ENCODE measurements around the gene RRAGA. TPM values are rescaled to one million over a fixed set of nuclear protein-coding genes. Genes with fewer than 3 reads are reported as not detected.

RRAGA gene
- total and polyA plus RNA-seq, 9 of the 15 experiments (the other 6 are each of a cell fraction or from before 2014, with no cell fraction given) = 6.0 to 44.7 (median 18.8) TPM

DNA sequence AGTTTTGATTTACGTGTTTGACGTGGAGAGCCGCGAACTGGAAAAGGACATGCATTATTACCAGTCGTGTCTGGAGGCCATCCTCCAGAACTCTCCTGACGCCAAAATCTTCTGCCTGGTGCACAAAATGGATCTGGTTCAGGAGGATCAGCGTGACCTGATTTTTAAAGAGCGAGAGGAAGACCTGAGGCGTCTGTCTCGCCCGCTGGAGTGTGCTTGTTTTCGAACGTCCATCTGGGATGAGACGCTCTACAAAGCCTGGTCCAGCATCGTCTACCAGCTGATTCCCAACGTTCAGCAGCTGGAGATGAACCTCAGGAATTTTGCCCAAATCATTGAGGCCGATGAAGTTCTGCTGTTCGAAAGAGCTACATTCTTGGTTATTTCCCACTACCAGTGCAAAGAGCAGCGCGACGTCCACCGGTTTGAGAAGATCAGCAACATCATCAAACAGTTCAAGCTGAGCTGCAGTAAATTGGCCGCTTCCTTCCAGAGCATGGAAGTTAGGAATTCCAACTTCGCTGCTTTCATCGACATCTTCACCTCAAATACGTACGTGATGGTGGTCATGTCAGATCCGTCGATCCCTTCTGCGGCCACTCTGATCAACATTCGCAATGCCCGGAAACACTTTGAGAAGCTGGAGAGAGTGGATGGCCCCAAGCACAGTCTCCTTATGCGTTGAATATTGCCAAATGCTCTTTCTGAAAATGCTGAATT is 850 bp downstream of the RRAGA start:
- Histone ChIP-seq H3K4me3 (peak overlapping the region; percentile 82), H3K4me2 (ENCODE audit: insufficient read depth, low read length) (peak overlapping the region; percentile 98), H3K79me2 (ENCODE audit: control insufficient read depth, insufficient read depth, low read length) (peaks cover 24% of the 10 kb centered on the region), H4K20me1 (replicated peaks; ENCODE audit: control insufficient read depth, insufficient read depth, low read length) (0 out of 2 replicates have a peak, but pooled peaks cover 5% of the 10 kb centered on the region), H3K9me3 (replicated peaks; ENCODE audit: control insufficient read depth, insufficient read depth, low read depth, low read length) (no peaks in the 10 kb centered on the region), H2AFZ (ENCODE audit: low read depth, low read length) (peak overlapping the region; percentile 94), H3K27ac (ENCODE audit: extremely low read depth, low read depth, low read length) (peak overlapping the region; percentile 90), H3K27me3 (ENCODE audit: control insufficient read depth in 2 of 2, insufficient read depth in 2 of 2, low read length in 2 of 2) (no peaks in the 10 kb centered on the region), H3K9ac (ENCODE audit: insufficient read depth in 1 of 2, low read depth in 2 of 2, low read length in 2 of 2) (peak overlapping the region; percentile 86 to 91), H3K4me1 (replicated peaks in 1 of 2; ENCODE audit: control insufficient read depth in 2 of 2, insufficient read depth in 2 of 2, low read length in 2 of 2) (peaks cover 3 to 7% of the 10 kb centered on the region in 2 experiments; a peak in 4 of 5 replicates), H3K9me1 (ENCODE audit: control insufficient read depth, insufficient read depth, low read length) (no peaks in the 10 kb centered on the region), H3K36me3 (ENCODE audit: control insufficient read depth, insufficient read depth, low read length) (0 out of 3 replicates have a peak, but pooled peaks cover 2% of the 10 kb centered on the region)
- peak in 3 of 4 experiments; percentile 9 to 20 (median 12) for DNase-seq (ENCODE audit: extremely low read depth in 1 of 4, low spot score in 3 of 4)
- ChIA-PET POLR2A (interaction anchor here (0.8 to 1.2 kb wide), 4 partner anchors 10 to 124 kb away, joined by 3 to 4 read pairs (median 3); no protein-coding TSS in a partner anchor), CTCF (ENCODE audit: low intra/inter-chr PET ratio) (no interaction called here)
- in situ Hi-C loops (cut with MboI) = no loop called here
- TSS peak; percentile 54 for BruUV-seq (replicated peaks)
- TF ChIP-seq ZNF316 (IDR thresholded peaks at IDR 0.05) (peak; percentile 86), ZBTB8A (IDR thresholded peaks at IDR 0.05; ENCODE audit: partially characterized antibody) (no peak), C11orf30 (IDR thresholded peaks at IDR 0.05; ENCODE audit: low read depth) (peak; percentile 82; the same call in 1 of the 2 replicates), MTA2 (IDR thresholded peaks at IDR 0.05; ENCODE audit: low read depth) (no peak), DPF2 (IDR thresholded peaks at IDR 0.05) (no peak), NFIX (CRISPR knock-in tag; IDR thresholded peaks at IDR 0.05; ENCODE audit: low read depth) (no peak), MAFG (tag; conservative IDR thresholded peaks at IDR 0.05) (peak; percentile 71), ZNF133 (CRISPR knock-in tag; IDR thresholded peaks at IDR 0.05) (no peak)
- TF ChIP-seq, protein P1, sequence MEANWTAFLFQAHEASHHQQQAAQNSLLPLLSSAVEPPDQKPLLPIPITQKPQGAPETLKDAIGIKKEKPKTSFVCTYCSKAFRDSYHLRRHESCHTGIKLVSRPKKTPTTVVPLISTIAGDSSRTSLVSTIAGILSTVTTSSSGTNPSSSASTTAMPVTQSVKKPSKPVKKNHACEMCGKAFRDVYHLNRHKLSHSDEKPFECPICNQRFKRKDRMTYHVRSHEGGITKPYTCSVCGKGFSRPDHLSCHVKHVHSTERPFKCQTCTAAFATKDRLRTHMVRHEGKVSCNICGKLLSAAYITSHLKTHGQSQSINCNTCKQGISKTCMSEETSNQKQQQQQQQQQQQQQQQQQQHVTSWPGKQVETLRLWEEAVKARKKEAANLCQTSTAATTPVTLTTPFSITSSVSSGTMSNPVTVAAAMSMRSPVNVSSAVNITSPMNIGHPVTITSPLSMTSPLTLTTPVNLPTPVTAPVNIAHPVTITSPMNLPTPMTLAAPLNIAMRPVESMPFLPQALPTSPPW (CRISPR knock-in tag; IDR thresholded peaks at IDR 0.05) = no peak
- TF ChIP-seq, protein P2, sequence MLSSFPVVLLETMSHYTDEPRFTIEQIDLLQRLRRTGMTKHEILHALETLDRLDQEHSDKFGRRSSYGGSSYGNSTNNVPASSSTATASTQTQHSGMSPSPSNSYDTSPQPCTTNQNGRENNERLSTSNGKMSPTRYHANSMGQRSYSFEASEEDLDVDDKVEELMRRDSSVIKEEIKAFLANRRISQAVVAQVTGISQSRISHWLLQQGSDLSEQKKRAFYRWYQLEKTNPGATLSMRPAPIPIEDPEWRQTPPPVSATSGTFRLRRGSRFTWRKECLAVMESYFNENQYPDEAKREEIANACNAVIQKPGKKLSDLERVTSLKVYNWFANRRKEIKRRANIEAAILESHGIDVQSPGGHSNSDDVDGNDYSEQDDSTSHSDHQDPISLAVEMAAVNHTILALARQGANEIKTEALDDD (IDR thresholded peaks at IDR 0.05) = no peak
- peak; percentile 13 for ATAC-seq
- intact Hi-C loops (cut with micrococcal nuclease) = loop anchor here (2.0 to 5.0 kb wide), 2 partner anchors 125 to 407 kb away; no protein-coding TSS in a partner anchor
- peak; percentile 65 for FAIRE-seq
- WGBS (ENCODE audit: insufficient coverage, low coverage, missing lambda C conversion rate) = under 1% methylated on average over 31 of the region's 33 CpGs
